ENCODE results near the gene SVEP1. TPM values are rescaled to one million over a fixed set of nuclear protein-coding genes. Genes with fewer than 3 reads are reported as not detected.

SVEP1 gene
- total and polyA plus RNA-seq, 2 experiments from 2014 or later, result 0.18 to 0.63 TPM

DNA sequence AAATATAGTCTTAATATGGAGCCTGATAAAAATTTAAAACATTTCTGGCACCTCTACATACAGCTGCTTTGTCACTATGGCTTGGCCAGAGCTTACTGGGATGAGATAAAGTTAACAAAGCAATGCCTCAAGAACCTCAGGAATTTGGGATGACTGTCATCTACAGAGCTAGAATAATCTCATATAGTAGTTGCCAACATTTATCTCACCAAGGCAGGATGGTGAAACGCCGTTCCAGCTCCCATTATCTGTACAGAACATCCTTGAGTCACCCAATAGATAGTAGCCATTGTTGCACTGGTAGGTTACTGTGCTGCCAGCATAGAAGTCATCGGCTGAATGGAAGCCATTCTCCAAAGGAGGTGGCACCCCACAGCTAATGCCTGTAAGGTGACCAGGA is 147.3 kb downstream of the SVEP1 start:
- Histone ChIP-seq H2AFZ (no peak overlapping the region), H3K4me3 (no peak overlapping the region), H3K79me2 (replicated peaks; ENCODE audit: insufficient read depth) (no peaks in the 10 kb centered on the region), H3K9me2 (ENCODE audit: insufficient read depth) (no peaks in the 10 kb centered on the region), H3K4me2 (no peak overlapping the region), H3K27ac (ENCODE audit: low read depth) (no peak overlapping the region), H4K20me1 (replicated peaks; ENCODE audit: insufficient read depth) (no peaks in the 10 kb centered on the region), H3F3A (replicated peaks; ENCODE audit: low read depth) (no peaks in the 10 kb centered on the region), H3K4me1 (ENCODE audit: insufficient read depth) (no peaks in the 10 kb centered on the region), H3K27me3 (ENCODE audit: insufficient read depth) (no peaks in the 10 kb centered on the region), H3K36me3 (ENCODE audit: insufficient read depth) (no peaks in the 10 kb centered on the region)
- Mint-ChIP-seq H3K27ac (no peak overlapping the region), H3K4me1 (no peaks in the 10 kb centered on the region), H3K36me3 (ENCODE audit: low read depth) (no peaks in the 10 kb centered on the region), H3K4me3 (no peak overlapping the region), H3K27me3 (ENCODE audit: insufficient read depth, low read depth, poor library complexity) (no peaks in the 10 kb centered on the region), H3K9me3 (no peaks in the 10 kb centered on the region)
- TF ChIP-seq CREB1 (CRISPR knock-in tag; IDR thresholded peaks at IDR 0.05; ENCODE audit: low read depth) (no peak), JUNB (IDR thresholded peaks at IDR 0.05; ENCODE audit: unreplicated experiment) (no peak), POLR2AphosphoS5 (IDR thresholded peaks at IDR 0.05; ENCODE audit: low read depth) (no peak), EZH2phosphoT487 (IDR thresholded peaks at IDR 0.05; ENCODE audit: unreplicated experiment) (no peak), STAT1 (IDR thresholded peaks at IDR 0.05; ENCODE audit: unreplicated experiment) (no peak), ZNF114 (CRISPR knock-in tag; IDR thresholded peaks at IDR 0.05) (no peak), EZH2 (IDR thresholded peaks at IDR 0.05; ENCODE audit: low read depth, unreplicated experiment) (no peak), ZNF331 (CRISPR knock-in tag; IDR thresholded peaks at IDR 0.05; ENCODE audit: low read depth) (no peak), NANOG (IDR thresholded peaks at IDR 0.05; ENCODE audit: borderline replicate concordance) (no peak)
- TF ChIP-seq, protein P1, sequence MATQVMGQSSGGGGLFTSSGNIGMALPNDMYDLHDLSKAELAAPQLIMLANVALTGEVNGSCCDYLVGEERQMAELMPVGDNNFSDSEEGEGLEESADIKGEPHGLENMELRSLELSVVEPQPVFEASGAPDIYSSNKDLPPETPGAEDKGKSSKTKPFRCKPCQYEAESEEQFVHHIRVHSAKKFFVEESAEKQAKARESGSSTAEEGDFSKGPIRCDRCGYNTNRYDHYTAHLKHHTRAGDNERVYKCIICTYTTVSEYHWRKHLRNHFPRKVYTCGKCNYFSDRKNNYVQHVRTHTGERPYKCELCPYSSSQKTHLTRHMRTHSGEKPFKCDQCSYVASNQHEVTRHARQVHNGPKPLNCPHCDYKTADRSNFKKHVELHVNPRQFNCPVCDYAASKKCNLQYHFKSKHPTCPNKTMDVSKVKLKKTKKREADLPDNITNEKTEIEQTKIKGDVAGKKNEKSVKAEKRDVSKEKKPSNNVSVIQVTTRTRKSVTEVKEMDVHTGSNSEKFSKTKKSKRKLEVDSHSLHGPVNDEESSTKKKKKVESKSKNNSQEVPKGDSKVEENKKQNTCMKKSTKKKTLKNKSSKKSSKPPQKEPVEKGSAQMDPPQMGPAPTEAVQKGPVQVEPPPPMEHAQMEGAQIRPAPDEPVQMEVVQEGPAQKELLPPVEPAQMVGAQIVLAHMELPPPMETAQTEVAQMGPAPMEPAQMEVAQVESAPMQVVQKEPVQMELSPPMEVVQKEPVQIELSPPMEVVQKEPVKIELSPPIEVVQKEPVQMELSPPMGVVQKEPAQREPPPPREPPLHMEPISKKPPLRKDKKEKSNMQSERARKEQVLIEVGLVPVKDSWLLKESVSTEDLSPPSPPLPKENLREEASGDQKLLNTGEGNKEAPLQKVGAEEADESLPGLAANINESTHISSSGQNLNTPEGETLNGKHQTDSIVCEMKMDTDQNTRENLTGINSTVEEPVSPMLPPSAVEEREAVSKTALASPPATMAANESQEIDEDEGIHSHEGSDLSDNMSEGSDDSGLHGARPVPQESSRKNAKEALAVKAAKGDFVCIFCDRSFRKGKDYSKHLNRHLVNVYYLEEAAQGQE (IDR thresholded peaks at IDR 0.05; ENCODE audit: unreplicated experiment), result no peak
- TF ChIP-seq, protein P2, sequence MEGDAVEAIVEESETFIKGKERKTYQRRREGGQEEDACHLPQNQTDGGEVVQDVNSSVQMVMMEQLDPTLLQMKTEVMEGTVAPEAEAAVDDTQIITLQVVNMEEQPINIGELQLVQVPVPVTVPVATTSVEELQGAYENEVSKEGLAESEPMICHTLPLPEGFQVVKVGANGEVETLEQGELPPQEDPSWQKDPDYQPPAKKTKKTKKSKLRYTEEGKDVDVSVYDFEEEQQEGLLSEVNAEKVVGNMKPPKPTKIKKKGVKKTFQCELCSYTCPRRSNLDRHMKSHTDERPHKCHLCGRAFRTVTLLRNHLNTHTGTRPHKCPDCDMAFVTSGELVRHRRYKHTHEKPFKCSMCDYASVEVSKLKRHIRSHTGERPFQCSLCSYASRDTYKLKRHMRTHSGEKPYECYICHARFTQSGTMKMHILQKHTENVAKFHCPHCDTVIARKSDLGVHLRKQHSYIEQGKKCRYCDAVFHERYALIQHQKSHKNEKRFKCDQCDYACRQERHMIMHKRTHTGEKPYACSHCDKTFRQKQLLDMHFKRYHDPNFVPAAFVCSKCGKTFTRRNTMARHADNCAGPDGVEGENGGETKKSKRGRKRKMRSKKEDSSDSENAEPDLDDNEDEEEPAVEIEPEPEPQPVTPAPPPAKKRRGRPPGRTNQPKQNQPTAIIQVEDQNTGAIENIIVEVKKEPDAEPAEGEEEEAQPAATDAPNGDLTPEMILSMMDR (conservative IDR thresholded peaks at IDR 0.05; ENCODE audit: low read depth in 2 of 2), result no peak
- TF ChIP-seq, protein P3, sequence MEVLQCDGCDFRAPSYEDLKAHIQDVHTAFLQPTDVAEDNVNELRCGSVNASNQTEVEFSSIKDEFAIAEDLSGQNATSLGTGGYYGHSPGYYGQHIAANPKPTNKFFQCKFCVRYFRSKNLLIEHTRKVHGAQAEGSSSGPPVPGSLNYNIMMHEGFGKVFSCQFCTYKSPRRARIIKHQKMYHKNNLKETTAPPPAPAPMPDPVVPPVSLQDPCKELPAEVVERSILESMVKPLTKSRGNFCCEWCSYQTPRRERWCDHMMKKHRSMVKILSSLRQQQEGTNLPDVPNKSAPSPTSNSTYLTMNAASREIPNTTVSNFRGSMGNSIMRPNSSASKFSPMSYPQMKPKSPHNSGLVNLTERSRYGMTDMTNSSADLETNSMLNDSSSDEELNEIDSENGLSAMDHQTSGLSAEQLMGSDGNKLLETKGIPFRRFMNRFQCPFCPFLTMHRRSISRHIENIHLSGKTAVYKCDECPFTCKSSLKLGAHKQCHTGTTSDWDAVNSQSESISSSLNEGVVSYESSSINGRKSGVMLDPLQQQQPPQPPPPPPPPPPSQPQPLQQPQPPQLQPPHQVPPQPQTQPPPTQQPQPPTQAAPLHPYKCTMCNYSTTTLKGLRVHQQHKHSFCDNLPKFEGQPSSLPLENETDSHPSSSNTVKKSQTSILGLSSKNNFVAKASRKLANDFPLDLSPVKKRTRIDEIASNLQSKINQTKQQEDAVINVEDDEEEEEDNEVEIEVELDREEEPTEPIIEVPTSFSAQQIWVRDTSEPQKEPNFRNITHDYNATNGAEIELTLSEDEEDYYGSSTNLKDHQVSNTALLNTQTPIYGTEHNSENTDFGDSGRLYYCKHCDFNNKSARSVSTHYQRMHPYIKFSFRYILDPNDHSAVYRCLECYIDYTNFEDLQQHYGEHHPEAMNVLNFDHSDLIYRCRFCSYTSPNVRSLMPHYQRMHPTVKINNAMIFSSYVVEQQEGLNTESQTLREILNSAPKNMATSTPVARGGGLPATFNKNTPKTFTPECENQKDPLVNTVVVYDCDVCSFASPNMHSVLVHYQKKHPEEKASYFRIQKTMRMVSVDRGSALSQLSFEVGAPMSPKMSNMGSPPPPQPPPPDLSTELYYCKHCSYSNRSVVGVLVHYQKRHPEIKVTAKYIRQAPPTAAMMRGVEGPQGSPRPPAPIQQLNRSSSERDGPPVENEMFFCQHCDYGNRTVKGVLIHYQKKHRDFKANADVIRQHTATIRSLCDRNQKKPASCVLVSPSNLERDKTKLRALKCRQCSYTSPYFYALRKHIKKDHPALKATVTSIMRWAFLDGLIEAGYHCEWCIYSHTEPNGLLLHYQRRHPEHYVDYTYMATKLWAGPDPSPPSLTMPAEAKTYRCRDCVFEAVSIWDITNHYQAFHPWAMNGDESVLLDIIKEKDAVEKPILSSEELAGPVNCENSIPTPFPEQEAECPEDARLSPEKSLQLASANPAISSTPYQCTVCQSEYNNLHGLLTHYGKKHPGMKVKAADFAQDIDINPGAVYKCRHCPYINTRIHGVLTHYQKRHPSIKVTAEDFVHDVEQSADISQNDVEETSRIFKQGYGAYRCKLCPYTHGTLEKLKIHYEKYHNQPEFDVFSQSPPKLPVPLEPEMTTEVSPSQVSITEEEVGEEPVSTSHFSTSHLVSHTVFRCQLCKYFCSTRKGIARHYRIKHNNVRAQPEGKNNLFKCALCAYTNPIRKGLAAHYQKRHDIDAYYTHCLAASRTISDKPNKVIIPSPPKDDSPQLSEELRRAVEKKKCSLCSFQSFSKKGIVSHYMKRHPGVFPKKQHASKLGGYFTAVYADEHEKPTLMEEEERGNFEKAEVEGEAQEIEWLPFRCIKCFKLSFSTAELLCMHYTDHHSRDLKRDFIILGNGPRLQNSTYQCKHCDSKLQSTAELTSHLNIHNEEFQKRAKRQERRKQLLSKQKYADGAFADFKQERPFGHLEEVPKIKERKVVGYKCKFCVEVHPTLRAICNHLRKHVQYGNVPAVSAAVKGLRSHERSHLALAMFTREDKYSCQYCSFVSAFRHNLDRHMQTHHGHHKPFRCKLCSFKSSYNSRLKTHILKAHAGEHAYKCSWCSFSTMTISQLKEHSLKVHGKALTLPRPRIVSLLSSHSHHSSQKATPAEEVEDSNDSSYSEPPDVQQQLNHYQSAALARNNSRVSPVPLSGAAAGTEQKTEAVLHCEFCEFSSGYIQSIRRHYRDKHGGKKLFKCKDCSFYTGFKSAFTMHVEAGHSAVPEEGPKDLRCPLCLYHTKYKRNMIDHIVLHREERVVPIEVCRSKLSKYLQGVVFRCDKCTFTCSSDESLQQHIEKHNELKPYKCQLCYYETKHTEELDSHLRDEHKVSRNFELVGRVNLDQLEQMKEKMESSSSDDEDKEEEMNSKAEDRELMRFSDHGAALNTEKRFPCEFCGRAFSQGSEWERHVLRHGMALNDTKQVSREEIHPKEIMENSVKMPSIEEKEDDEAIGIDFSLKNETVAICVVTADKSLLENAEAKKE (CRISPR knock-in tag; IDR thresholded peaks at IDR 0.05), result no peak
- TF ChIP-seq, protein P4, sequence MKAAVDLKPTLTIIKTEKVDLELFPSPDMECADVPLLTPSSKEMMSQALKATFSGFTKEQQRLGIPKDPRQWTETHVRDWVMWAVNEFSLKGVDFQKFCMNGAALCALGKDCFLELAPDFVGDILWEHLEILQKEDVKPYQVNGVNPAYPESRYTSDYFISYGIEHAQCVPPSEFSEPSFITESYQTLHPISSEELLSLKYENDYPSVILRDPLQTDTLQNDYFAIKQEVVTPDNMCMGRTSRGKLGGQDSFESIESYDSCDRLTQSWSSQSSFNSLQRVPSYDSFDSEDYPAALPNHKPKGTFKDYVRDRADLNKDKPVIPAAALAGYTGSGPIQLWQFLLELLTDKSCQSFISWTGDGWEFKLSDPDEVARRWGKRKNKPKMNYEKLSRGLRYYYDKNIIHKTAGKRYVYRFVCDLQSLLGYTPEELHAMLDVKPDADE (IDR thresholded peaks at IDR 0.05), result no peak
- no peak for DNase-seq (ENCODE audit: low spot score)
- no peak for ATAC-seq
